NCI-H128 (cell line): ENCODE results near the gene KIF26B.

Source experiments
- DNase-seq: peaks from one replicate; lab custom pipeline; 2025; ENCODE audit not compliant: unreplicated experiment; lab: John Stamatoyannopoulos, UW

KIF26B gene

DNA sequence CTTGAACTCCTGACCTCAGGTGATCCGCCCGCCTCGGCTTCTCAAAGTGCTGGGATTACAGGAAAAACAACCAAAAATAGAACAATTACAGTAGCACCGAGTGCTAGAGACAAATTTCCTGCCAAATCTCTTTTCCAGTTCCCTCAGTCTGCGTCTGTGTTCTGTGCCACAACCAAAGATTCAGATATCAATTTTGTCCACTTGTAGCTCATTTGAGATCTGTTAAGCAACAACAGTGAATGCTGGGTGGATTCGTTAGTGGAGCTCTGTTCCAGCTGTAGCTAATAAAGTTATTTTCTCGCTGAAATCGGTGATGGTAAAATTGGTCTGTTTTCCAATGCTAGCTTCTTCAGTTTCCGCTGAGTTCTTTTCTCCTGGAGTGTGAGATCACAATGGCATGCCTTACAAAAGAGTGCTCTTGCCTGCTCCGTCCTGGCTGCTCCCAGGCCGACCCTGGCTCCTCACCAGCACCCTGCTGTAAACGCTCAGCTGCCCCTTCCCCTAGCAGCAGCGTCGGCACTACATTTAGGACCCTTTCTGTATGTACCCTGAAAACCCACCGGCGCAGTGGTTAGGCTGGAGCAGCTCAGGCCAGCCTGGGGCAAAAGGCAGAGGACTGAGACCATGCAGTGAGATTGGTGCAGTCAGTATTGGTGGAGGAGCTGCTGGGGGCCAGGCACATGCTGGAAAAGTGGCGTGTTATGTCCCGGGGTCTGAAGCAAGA is 395.4 kb downstream of the KIF26B start:
- no peak for DNase-seq

- DNase-seq = no peak
These were observed 395.9 kb downstream of the KIF26B start for GRCh38 chr1:245550720-245551043.

GRCh38 chr1:245551536-245551935 is 396.8 kb downstream of the KIF26B start:
- no peak for DNase-seq

DNA sequence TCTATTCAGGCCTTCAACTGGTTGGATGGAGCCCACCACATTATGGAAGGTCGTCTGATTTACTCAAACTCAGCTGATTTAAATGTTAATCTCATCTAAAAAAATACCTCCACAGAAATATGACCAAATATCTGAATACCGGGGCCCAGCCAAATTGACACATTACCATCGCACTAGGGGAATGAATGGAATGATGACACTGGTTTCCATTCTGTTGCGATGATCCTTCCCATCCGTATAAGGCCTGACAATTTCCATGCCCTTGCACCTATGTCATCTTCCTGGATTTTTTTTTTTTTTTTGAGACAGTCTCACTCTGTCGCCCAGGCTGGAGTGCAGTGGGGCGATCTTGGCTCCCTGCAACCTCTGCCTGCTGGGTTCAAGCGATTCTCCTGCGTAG is 397.5 kb downstream of the KIF26B start:
- no peak for DNase-seq

DNA sequence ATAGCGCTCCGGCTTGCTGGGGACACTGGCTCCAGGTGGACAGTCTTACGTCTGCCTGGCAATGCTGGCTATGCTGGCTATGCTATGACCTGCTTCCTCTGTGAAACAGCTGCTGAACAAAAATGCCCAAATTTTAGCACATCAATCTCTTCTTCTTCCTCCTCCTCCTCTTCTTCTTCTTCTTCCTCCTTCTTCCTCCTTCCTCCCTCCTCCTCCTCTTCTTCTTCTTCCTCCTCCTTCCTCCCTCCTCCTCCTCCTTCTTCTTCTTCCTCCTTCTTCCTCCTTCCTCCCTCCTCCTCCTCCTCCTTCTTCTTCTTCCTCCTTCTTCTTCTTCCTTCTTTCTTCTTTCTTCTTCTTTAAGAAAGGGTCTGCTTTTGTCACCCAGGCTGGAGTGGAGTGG is 401.3 kb downstream of the KIF26B start:
- no peak for DNase-seq

DNA sequence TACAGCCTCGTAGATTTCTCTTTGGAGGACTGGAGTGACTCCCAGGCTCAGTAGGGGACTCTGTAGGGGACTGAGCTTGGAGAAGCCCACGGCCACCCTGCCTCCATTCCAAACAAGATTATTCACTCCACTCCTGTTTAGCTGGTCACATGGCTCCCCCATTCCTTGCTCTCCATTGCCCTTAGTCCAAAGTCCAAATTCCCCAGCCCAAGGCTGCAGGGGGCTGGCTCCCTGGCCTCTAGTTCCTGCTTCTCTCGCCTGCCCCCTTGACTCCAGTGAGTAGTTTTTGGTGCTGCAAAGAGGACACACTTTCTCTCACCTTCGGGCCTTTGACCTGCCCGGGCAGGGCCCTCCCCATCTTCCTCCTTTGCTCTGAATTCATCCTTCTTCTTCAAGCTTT is 403.3 kb downstream of the KIF26B start:
- DNase-seq = no peak

DNA sequence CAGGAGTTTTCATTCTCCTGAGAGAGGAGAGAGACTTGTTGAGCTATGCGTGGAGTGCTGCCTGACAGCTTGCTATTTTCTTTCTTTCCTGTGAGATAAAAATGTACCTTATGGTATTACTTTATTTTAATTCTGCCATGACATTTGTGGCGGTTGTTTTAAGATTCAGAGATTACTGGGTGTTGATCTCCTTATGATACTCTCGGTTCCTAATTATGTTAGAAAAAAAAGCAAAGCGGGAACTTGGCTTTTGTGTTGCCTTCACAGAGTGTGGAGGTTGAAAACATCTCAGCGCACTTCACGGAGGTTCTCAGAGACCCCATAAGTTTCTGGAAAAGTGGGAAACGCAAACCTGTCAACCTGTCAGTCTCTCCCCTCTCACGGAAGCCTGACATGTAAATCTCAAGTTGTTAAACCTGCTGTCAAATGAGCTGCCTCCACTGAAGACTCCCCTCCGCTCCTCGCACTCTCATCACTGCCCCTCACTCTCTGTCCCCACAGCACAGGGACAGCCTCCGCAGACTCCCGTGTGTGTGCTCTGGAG is 405.6 kb downstream of the KIF26B start:
- DNase-seq = no peak

DNA sequence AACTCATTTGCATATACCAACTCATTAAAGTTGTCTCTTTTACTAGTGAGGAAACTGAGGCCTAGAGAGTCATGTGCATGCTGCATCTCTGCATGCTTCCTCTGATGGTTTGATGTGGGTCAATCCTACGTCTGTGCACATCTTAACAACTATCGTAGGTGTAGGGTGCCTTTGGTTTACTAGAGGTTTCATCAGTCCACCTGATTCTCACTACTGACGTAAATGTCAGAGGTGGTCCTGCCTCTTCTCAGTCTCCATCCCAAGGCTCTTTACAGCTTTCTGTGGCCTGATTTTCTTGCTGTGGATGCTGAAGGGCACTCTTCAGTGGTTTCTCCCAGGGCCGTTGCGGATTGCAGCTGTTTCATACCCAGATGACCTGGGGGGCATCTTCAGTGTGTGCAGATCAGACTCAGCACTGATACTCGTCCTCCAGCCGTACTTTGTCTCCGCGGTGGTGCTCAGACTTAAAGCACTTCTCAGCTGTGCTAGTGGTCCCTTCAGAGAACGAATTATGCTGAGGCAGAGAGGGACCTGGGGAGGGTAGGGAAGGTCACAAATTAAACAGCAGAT is 407.0 kb downstream of the KIF26B start:
- DNase-seq = no peak

- no peak for DNase-seq
These were observed 411.3 kb downstream of the KIF26B start for GRCh38 chr1:245566134-245566533.

- DNase-seq = no peak
These were observed 412.2 kb downstream of the KIF26B start for GRCh38 chr1:245566952-245567351.

GRCh38 chr1:245571815-245572294 is 417.1 kb downstream of the KIF26B start:
- no peak for DNase-seq

- no peak for DNase-seq
These were observed 417.9 kb downstream of the KIF26B start for GRCh38 chr1:245572709-245573108.

- DNase-seq = no peak
These were observed 420.9 kb downstream of the KIF26B start for GRCh38 chr1:245575710-245576109.

DNA sequence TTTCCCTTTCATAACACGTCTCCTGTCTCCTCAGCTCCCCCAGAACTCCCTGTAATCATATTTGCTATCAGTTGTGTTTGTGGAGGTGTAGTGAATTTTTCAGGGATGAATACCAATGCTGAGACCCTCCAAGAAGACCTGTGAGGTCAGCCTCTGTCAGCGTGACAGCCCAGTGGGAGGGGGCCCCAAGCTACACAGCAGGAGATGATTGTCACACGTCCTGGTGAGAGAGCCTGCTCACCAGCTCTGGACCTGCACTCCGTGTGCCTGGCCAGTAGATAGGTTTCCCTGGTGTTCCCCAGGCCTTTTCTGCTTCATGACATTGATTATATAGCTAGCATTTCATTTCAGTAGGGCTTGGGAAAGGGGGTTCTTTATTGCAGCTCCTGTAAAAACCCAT is 421.5 kb downstream of the KIF26B start:
- DNase-seq = no peak

DNA sequence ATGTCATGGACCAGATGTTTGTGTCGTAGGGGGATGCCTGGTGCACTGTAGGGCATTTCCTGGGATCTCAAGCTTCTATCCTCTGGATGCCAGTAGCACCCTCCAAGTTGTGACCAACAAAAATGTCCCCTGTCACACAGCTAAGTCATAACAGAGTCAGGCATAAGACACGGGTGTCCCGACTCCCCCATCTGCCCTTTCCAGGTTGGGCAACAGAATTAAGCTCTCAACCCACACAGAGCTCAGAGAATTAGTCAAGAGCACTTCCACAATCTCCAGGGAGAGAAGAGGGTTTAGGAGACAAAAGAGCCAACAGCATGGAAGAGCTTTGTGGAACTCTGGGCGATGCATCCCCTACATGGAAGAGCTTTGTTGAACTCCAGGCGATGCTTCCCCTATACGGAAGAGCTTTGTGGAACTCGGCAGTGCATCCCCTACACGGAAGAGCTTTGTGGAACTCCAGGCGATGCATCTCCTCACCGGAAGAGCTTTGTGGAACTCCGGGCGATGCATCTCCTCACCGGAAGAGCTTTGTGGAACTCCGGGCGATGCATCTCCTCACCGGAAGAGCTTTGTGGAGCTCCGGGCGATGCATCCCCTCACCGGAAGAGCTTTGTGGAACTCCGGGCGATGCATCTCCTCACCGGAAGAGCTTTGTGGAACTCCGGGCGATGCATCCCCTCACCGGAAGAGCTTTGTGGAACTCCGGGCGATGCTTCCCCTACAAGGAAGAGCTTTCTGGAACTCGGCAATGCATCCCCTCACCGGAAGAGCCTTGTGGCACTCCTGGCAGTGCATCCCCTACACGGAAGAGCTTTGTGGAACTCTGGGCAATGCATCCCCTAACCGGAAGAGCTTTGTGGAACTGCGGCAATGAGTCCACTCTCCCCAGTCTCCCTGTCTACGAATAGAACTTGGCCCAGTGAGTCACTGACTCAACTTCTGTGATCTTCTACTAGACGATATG is 422.7 kb downstream of the KIF26B start:
- no peak for DNase-seq

DNA sequence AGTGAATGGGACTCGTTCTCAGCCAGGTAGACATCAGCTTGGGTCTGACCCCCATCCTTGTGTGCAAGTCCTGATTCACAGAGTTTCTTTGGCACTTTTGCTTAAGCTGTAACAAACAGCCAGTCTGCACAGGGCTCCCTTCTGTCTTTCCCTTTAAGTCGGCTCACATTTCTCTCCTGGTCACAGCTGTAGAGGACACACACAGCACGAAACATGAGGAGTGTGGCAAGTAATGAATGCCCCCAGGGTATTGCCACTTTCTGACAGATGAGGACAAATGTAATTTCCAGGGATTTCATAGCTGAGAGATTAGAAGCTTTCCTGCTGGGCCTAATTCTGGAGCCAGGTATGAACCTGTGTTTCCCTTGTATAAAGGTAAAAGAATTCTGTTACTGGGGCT is 423.5 kb downstream of the KIF26B start:
- DNase-seq = no peak

- DNase-seq = no peak
These were observed 424.0 kb downstream of the KIF26B start for GRCh38 chr1:245578771-245579170.

DNA sequence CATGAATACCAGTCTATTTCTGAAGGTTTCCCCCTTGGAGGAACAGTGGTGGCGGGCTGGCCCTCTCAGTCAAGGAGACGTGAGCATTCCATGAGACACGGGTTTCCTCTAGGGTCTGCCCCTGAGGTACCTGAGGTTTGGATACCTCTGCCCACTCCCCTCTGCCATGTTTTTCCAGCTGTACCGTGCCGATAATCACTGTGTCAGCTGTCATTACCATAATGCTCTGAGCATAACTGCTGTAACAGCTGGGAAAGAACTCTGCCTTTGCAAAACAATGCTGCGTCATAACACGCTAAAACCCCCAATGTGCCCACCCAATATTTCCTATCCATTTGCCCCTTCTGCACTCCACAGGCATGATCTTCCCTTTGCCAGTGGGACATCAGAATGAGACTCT is 425.1 kb downstream of the KIF26B start:
- DNase-seq = no peak

- DNase-seq = no peak
These were observed 425.9 kb downstream of the KIF26B start for GRCh38 chr1:245580651-245581050.

DNA sequence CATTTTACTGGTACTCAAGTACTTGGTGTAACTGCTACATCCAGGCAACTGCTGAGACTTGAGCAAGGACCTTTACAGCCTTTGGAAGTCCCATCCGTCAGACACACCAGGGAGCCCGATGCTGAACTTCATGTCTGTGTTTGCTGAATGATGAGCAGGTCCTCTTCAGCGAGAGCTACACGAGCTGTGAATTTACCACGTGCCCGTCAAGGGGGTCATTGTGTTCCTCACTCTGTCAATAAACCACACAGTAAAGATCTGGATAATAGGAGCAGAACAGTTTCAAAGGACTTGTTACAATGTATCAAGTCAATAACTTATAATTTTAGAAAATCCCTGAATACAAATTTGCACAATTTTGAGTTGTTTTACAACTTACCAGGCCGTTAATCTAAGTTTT is 427.2 kb downstream of the KIF26B start:
- peak; percentile 21 for DNase-seq

DNA sequence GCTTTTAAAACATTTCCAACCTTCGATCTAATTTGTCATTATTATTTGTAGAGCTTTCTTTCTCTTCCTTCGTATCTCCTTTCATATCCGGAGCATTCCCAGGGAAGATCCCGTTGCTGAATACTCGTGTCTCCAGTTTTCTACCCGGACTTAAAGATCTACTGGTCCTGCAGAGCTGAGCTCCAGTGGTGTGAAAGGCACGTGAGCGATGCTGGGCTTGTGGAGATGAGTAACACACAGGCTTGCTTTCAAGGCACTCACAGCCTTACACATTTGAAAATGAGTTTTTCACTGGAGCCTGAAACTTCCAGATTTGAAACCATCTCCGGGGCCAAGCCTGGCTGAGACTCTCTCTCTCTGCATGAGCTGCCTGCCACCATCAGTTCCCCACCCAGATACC is 428.3 kb downstream of the KIF26B start:
- no peak for DNase-seq
